H9 (cell line): ENCODE measurements around the gene SOCS1. TPM values are rescaled to one million over a fixed set of nuclear protein-coding genes. Genes with fewer than 3 reads are reported as not detected.

Experiments
- DNase-seq: peaks from one replicate; pipeline ENCODE4 v3.0.0-alpha.2; 2017
- H2AFZ ChIP-seq: one replicate; pipeline ENCODE4 v1.6.1; 2013; ENCODE audit warnings: mild to moderate bottlenecking, low read length, control low read depth, moderate library complexity
- H2AK5ac ChIP-seq: 2 replicates; pipeline ENCODE4 v1.6.1; 2013; ENCODE audit warnings: low read length, control low read depth, mixed read lengths; ENCODE audit not compliant: insufficient read length
- H2BK120ac ChIP-seq: one replicate; pipeline ENCODE4 v1.6.1; 2013; ENCODE audit warnings: low read depth, mild to moderate bottlenecking, low read length, control low read depth, inconsistent platforms; ENCODE audit not compliant: poor library complexity, severe bottlenecking
- H2BK12ac ChIP-seq: 2 replicates; pipeline ENCODE4 v1.6.1; 2013; ENCODE audit warnings: low read length, control low read depth, mixed read lengths, low read depth; ENCODE audit not compliant: insufficient read length
- H2BK15ac ChIP-seq: 2 replicates; pipeline ENCODE4 v1.6.1; 2013; ENCODE audit warnings: low read depth, low read length, control low read depth
- H2BK20ac ChIP-seq: one replicate; pipeline ENCODE4 v1.6.1; 2013; ENCODE audit warnings: low read depth, mild to moderate bottlenecking, low read length, control low read depth, inconsistent platforms; ENCODE audit not compliant: poor library complexity, severe bottlenecking
- H2BK5ac ChIP-seq: 2 replicates; pipeline ENCODE4 v1.6.1; 2013; ENCODE audit warnings: low read length, control low read depth, mixed read lengths; ENCODE audit not compliant: insufficient read length
- H3K14ac ChIP-seq: 2 replicates; pipeline ENCODE4 v1.6.1; 2013; ENCODE audit warnings: low read length, control low read depth; ENCODE audit not compliant: insufficient read depth
- H3K18ac ChIP-seq: 2 replicates; pipeline ENCODE4 v1.6.1; 2013; ENCODE audit warnings: low read depth, mild to moderate bottlenecking, mixed read lengths, low read length, control low read depth; ENCODE audit not compliant: insufficient read length
- H3K23ac ChIP-seq: 2 replicates; pipeline ENCODE4 v1.6.1; 2013; ENCODE audit warnings: low read length, control low read depth, mixed read lengths, low read depth; ENCODE audit not compliant: insufficient read length
- H3K23me2 ChIP-seq: 2 replicates; pipeline ENCODE4 v1.6.1; 2013; ENCODE audit warnings: low read depth, mild to moderate bottlenecking, mixed read lengths, low read length, control low read depth; ENCODE audit not compliant: insufficient read length, poor library complexity, severe bottlenecking
- H3K27ac ChIP-seq: 2 replicates; pipeline ENCODE4 v1.5.1; 2013; ENCODE audit warnings: low read length, control low read depth, mixed read lengths, low read depth; ENCODE audit not compliant: insufficient read length
- H3K27me3 ChIP-seq: 2 replicates; pipeline ENCODE4 v1.6.1; 2013; ENCODE audit warnings: low read length, control low read depth, inconsistent platforms; ENCODE audit not compliant: insufficient read depth
- H3K4ac ChIP-seq: 2 replicates; pipeline ENCODE4 v1.6.1; 2013; ENCODE audit warnings: low read depth, mild to moderate bottlenecking, control low read depth, inconsistent platforms, low read length, moderate library complexity
- H3K4me1 ChIP-seq: 2 replicates; pipeline ENCODE4 v1.6.1; 2013; ENCODE audit warnings: low read length, control low read depth, inconsistent platforms; ENCODE audit not compliant: insufficient read depth
- H3K4me2 ChIP-seq: 2 replicates; pipeline ENCODE4 v1.6.1; 2013; ENCODE audit warnings: low read length, control low read depth, mixed read lengths; ENCODE audit not compliant: insufficient read length, insufficient read depth
- H3K56ac ChIP-seq: 2 replicates; pipeline ENCODE4 v1.6.1; 2013; ENCODE audit warnings: low read depth, mild to moderate bottlenecking, mixed read lengths, low read length, control low read depth; ENCODE audit not compliant: insufficient read length
- H3K79me1 ChIP-seq: 2 replicates; pipeline ENCODE4 v1.6.1; 2013; ENCODE audit warnings: low read depth, mild to moderate bottlenecking, moderate library complexity, low read length, control low read depth, inconsistent platforms; ENCODE audit not compliant: insufficient read depth, poor library complexity, severe bottlenecking
- H3K79me2 ChIP-seq: 2 replicates; pipeline ENCODE4 v1.6.1; 2013; ENCODE audit warnings: low read length, control low read depth, inconsistent platforms; ENCODE audit not compliant: insufficient read depth
- H3K9ac ChIP-seq: 2 replicates; pipeline ENCODE4 v1.6.1; 2013; ENCODE audit warnings: low read length, control low read depth, mixed read lengths; ENCODE audit not compliant: insufficient read length; ENCODE audit errors: extremely low read depth
- H3K9me3 ChIP-seq: one replicate; pipeline ENCODE4 v1.6.1; 2013; ENCODE audit warnings: low read depth, low read length, inconsistent platforms; ENCODE audit not compliant: control insufficient read depth
- H3T11ph ChIP-seq: one replicate; pipeline ENCODE4 v1.6.1; 2013; ENCODE audit warnings: mild to moderate bottlenecking, low read length, control low read depth, inconsistent platforms
- H4K20me1 ChIP-seq: one replicate; pipeline ENCODE4 v1.6.1; 2013; ENCODE audit not compliant: control insufficient read depth, insufficient read length, insufficient read depth
- H4K5ac ChIP-seq: 2 replicates; pipeline ENCODE4 v1.6.1; 2013; ENCODE audit warnings: low read depth, mild to moderate bottlenecking, mixed read lengths, low read length, control low read depth; ENCODE audit not compliant: insufficient read length
- H4K8ac ChIP-seq: replicated peaks from 2 replicates; pipeline ENCODE4 v1.6.1; 2013; ENCODE audit warnings: low read length, control low read depth, mixed read lengths, low read depth; ENCODE audit not compliant: insufficient read length
- H4K91ac ChIP-seq: 2 replicates; pipeline ENCODE4 v1.6.1; 2013; ENCODE audit warnings: low read depth, mild to moderate bottlenecking, moderate library complexity, mixed read lengths, low read length, control low read depth; ENCODE audit not compliant: insufficient read length
- H3K27ac Mint-ChIP-seq, 3 experiments: 2 replicates in 2 of 3; 3 replicates in 1 of 3; pipeline ENCODE4 v1.8.0; 2020 to 2021; ENCODE audit warnings: mixed read lengths in 3 of 3, mild to moderate bottlenecking in 1 of 3, moderate library complexity in 1 of 3
- H3K27me3 Mint-ChIP-seq: 2 replicates; pipeline ENCODE4 v1.8.0; 2021; ENCODE audit warnings: low read depth, mild to moderate bottlenecking, moderate library complexity, mixed read lengths
- H3K36me3 Mint-ChIP-seq, 3 experiments: 2 replicates in 2 of 3; 3 replicates in 1 of 3; pipeline ENCODE4 v1.8.0; 2020 to 2021; ENCODE audit warnings: low read depth in 3 of 3, mixed read lengths in 3 of 3; ENCODE audit not compliant: insufficient read depth in 1 of 3
- H3K4me1 Mint-ChIP-seq, 2 experiments: 2 replicates each; pipeline ENCODE4 v1.8.0; 2020; ENCODE audit warnings: mixed read lengths in 2 of 2
- H3K4me3 Mint-ChIP-seq, 2 experiments: 2 replicates in 1 of 2; 3 replicates in 1 of 2; pipeline ENCODE4 v1.8.0; 2020 to 2021; ENCODE audit warnings: mild to moderate bottlenecking in 2 of 2, mixed read lengths in 2 of 2, moderate library complexity in 1 of 2
- H3K9me3 Mint-ChIP-seq, 2 experiments: 2 replicates in 1 of 2; 3 replicates in 1 of 2; pipeline ENCODE4 v1.8.0; 2020; ENCODE audit warnings: mild to moderate bottlenecking in 2 of 2, mixed read lengths in 2 of 2, moderate library complexity in 1 of 2
- WGBS: extraction: QIAGEN DNeasy Blood & Tissue Kit; methylation state at CpG from one replicate; pipeline ENCODE4 v1.1.7; 2013; ENCODE audit warnings: missing lambda C conversion rate, low lambda C conversion rate, mixed read lengths; ENCODE audit not compliant: insufficient read length; ENCODE audit errors: extremely low coverage; 5-methylcytosine and 5-hydroxymethylcytosine counted together
- total RNA-seq: library from RNA; stranded (reverse); gene quantifications from 2 replicates; pipeline ENCODE4 v1.2.1, GENCODE V29; 2021
- TF ChIP-seq, protein P1 (sequence below): fragments of 200-600 bp; sonication (generic); conservative IDR thresholded peaks from 3 replicates; pipeline ENCODE4 v1.8.0; 2021; ENCODE audit warnings: antibody characterized with exemption, mild to moderate bottlenecking

SOCS1 gene
- total RNA-seq, 1 experiment from 2014 or later = 11.0 TPM

DNA sequence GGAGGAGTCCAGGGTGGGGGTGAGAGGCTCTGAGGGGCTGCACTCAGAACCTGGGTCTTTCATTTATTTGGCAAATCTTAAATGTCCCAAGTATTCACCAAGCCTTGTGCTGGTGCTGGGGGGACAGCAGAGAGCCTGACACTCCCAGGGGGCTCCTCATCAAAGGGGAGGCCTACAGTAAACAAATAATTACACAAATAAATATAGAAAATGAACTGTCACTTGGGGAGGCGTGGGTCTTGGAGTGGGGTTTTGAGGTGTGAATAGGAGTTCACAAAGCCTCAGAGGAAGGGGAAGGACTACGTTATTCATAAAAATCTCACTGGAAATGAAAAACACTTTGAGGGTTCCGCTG, 40.3 kb upstream of the SOCS1 start:
- Histone ChIP-seq H3K9ac (no peak overlapping the region), H2BK5ac (no peak overlapping the region), H3K4me1 (peaks cover 5% of the 10 kb centered on the region; the same call in 1 of the 2 replicates), H3K14ac (no peak overlapping the region), H3K27ac (no peak overlapping the region), H3K27me3 (no peaks in the 10 kb centered on the region), H3K23ac (no peak overlapping the region), H3K18ac (no peak overlapping the region), H2BK12ac (no peak overlapping the region), H4K5ac (no peak overlapping the region), H3K9me3 (no peaks in the 10 kb centered on the region), H4K8ac (no peak overlapping the region), H4K20me1 (no peaks in the 10 kb centered on the region), H2AFZ (no peak overlapping the region), H2BK15ac (no peak overlapping the region), H3K4ac (no peak overlapping the region), H2BK120ac (no peak overlapping the region), H3K23me2 (no peaks in the 10 kb centered on the region), H4K91ac (no peak overlapping the region), H3K79me1 (no peaks in the 10 kb centered on the region), H3K56ac (no peak overlapping the region), H2AK5ac (no peak overlapping the region), H2BK20ac (no peak overlapping the region), H3K4me2 (no peak overlapping the region), H3T11ph (no peak overlapping the region), H3K79me2 (no peaks in the 10 kb centered on the region)
- DNase-seq = no peak
- Mint-ChIP-seq H3K4me3 (no peak overlapping the region), H3K27ac (peak overlapping the region in 1 of 3 experiments; percentile 67; a peak in 2 of 7 replicates), H3K27me3 (no peaks in the 10 kb centered on the region), H3K9me3 (no peaks in the 10 kb centered on the region), H3K36me3 (no peaks in the 10 kb centered on the region), H3K4me1 (peaks cover 24 to 28% of the 10 kb centered on the region in 2 experiments)
- no CpG with 5 or more reads among the region's 3 CpGs for WGBS
- TF ChIP-seq, protein P1, sequence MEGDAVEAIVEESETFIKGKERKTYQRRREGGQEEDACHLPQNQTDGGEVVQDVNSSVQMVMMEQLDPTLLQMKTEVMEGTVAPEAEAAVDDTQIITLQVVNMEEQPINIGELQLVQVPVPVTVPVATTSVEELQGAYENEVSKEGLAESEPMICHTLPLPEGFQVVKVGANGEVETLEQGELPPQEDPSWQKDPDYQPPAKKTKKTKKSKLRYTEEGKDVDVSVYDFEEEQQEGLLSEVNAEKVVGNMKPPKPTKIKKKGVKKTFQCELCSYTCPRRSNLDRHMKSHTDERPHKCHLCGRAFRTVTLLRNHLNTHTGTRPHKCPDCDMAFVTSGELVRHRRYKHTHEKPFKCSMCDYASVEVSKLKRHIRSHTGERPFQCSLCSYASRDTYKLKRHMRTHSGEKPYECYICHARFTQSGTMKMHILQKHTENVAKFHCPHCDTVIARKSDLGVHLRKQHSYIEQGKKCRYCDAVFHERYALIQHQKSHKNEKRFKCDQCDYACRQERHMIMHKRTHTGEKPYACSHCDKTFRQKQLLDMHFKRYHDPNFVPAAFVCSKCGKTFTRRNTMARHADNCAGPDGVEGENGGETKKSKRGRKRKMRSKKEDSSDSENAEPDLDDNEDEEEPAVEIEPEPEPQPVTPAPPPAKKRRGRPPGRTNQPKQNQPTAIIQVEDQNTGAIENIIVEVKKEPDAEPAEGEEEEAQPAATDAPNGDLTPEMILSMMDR = no peak
